Measurements from ENCODE around the gene EPS8L2.

EPS8L2 gene

GRCh38 chr11:704781-705645 is 1.0 kb upstream of the EPS8L2 start:
- DNase-seq (ENCODE audit: low read depth in 2 of 2), result no peak

- DNase-seq (ENCODE audit: low read depth in 2 of 2), result no peak
These were observed 467 bp downstream of the EPS8L2 start for GRCh38 chr11:706439-706956.

GRCh38 chr11:706957-707816 is 1.2 kb downstream of the EPS8L2 start:
- no peak for DNase-seq (ENCODE audit: low read depth in 2 of 2)

- DNase-seq (ENCODE audit: low read depth in 2 of 2), result no peak
These were observed 1.9 kb downstream of the EPS8L2 start for GRCh38 chr11:707817-708420.

GRCh38 chr11:708511-708910 is 2.5 kb downstream of the EPS8L2 start:
- DNase-seq (ENCODE audit: low read depth in 2 of 2), result no peak

- no peak for DNase-seq (ENCODE audit: low read depth in 2 of 2)
These were observed 3.3 kb downstream of the EPS8L2 start for GRCh38 chr11:709109-709997.

- DNase-seq (ENCODE audit: low read depth in 2 of 2), result no peak
These were observed 8.4 kb downstream of the EPS8L2 start for GRCh38 chr11:714436-714835.

GRCh38 chr11:719214-720016 is 13.4 kb downstream of the EPS8L2 start:
- no peak for DNase-seq (ENCODE audit: low read depth in 2 of 2)

GRCh38 chr11:720017-720641 is 14.1 kb downstream of the EPS8L2 start:
- no peak for DNase-seq (ENCODE audit: low read depth in 2 of 2)

GRCh38 chr11:720642-721246 is 14.7 kb downstream of the EPS8L2 start:
- no peak for DNase-seq (ENCODE audit: low read depth in 2 of 2)

GRCh38 chr11:721247-721740 is 15.3 kb downstream of the EPS8L2 start:
- no peak for DNase-seq (ENCODE audit: low read depth in 2 of 2)

GRCh38 chr11:721741-722345 is 15.8 kb downstream of the EPS8L2 start:
- peak in 1 of 2 donors; percentile 21 for DNase-seq (ENCODE audit: low read depth in 2 of 2)

GRCh38 chr11:722346-722811 is 16.3 kb downstream of the EPS8L2 start:
- DNase-seq (ENCODE audit: low read depth in 2 of 2), result no peak

- peak; percentile 33 to 41 for DNase-seq (ENCODE audit: low read depth in 2 of 2)
These were observed 17.3 kb downstream of the EPS8L2 start for GRCh38 chr11:723120-723883.

- no peak for DNase-seq (ENCODE audit: low read depth in 2 of 2)
These were observed 18.2 kb downstream of the EPS8L2 start for GRCh38 chr11:724049-724777.

- no peak for DNase-seq (ENCODE audit: low read depth in 2 of 2)
These were observed 18.9 kb downstream of the EPS8L2 start for GRCh38 chr11:724778-725386.
